NCI-H128 (cell line): Measurements from ENCODE around the gene TEKT1.
"Not testable (repeated sequence)": the region's sequence is repeated elsewhere in the genome, so short reads cannot be mapped to it uniquely, and the experiment has no call there.

Source experiments
- DNase-seq: peaks from one replicate; lab custom pipeline; 2025; ENCODE audit not compliant: unreplicated experiment; lab: John Stamatoyannopoulos, UW

The TEKT1 gene

DNA sequence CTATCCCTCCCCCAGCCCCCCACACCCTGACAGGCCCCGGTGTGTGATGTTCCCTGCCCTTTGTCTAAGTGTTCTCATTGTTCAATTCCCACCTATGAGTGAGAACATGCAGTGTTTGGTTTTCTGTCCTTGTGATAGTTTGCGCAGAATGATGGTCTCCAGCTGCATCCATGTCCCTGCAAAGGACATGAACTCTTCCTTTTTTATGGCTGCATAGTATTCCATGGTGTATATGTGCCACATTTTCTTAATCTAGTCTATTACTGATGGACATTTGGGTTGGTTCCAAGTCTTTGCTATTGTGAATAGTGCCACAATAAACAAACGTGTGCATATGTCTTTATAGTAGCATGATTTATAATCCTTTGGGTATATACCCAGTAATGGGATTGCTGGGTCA lies 15.2 kb downstream of the TEKT1 start:
- DNase-seq: not testable (repeated sequence)

DNA sequence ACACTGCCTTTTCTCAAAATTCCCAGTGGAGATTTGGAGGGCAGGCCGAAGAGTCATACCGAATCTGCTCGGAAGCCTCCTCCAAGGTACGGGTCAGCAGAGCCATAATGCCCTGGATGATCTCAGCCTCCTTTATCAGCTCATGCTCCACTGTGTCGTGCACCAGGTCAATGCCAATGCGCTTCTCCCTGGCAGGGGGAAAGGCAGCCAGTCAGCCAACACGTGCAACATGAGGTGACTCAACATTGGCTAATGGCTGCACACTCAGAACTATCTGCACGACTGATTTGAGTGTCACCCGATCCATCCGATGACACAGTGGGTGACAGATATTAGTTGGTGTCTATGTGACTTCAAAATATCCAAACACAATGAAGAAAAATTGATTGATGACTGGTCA lies 15.8 kb downstream of the TEKT1 start:
- no peak for DNase-seq

DNA sequence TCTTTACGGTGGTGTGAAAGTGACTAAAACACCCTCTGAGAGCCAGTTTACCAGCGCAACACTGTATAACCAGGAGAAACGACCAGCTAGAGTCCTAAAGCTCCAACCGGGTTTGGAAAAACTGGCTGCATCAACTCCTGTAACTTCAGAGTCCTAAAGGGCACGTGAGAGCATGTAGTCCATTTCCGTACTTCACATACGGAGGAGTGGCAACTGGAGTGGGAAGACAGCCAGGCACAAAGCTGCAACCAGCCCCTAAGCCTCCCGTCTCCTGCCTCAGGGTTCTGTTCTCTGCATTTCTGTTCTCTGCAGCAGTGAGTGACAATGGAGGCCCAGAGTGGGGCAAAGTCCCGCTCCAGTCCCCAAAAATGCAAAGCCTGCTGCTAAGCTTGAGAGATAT lies 19.2 kb downstream of the TEKT1 start:
- no peak for DNase-seq

DNA sequence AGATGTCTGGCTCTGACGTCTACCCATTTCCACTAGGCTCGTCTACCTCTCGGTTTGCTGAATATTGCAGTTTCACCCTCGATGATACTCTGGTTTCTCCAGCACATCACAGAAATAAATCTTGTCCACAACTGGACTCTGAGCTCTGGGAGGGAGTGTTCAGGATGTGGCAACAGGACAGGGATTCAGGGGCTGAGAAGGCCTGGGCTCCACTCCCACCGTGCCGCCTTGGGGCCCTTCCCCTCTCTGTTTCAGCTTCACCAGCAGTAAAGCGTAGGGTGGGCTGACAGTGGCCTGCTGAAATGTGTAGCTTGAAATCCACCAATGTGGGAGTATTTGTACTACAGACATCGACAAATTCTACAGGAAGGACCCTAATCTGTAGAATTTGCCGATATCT lies 20.0 kb downstream of the TEKT1 start:
- DNase-seq: no peak

DNA sequence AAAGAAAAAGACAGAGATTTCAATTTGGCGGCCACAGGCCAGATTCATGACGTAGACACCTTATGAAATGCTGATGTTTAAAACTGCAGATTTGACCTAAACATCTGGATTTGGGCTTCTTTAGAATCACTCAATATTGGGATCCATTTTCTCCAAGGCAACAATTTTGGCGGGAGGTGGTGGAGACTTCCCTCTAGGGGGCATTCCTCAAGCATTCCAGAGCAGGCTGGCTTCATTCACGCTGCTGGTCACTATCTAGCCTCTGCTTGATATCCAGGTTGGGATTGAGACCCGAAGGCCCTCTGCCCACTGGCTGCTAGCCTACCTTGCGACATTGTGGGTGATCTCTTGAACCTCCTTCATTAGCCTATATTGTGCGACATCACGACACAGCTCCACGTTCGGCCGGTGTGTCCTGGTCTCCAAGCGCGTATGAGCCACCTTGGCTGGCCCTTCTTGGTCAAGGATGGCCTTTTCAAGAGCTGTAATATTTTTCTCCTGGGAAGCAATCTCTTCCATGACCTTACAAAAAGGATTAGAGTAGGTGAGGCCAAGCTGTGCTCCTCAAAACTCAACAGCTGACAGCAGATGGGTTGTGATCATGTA lies 31.0 kb downstream of the TEKT1 start:
- DNase-seq: no peak

DNA sequence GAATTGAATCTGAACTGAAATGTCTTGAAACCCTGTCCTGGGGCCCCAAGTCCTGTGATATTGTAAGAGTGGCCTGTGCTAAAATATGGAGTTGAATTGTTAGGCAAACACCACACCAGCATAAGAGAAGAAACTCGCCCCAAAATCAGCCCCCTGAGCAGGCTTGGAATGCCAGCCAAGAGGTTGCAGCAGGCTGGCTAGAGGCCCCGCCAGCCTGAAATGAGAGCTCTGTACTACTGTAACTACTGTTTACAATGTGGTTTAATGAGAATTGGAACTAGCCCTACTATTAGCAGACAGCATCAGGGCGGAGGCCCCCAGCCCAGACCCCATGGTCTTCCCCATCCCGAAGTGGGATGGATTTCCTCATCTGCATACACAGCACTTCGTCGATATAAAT lies 31.8 kb downstream of the TEKT1 start:
- no peak for DNase-seq

DNA sequence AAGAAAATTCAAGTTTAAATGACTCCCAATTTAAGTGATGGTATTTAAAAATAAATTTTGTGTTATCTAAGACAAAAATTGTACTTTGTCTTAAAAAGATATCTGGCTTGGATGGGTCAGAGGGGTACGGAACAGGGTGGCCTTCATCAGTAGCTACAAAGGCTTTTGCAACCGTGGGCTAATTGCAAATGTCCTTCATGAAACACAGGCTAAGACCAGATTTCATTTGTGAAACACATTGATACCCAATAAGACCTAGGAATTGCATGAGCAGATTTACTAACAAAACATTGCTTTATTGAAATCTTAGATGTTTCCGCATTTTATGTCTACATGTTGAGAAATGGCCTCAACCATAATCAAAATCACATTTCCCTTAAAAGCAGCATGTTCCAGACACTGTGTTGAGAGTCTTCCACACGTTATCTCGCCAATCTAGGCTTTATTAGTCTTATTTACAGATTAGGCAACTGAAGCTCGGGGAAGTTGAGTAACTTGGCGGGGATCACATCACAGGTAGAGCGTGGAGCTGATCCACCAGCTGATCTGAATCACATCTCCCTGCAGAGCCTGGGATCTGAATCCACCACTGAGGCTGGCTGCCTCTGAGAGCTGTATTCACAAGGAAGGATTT lies 33.7 kb downstream of the TEKT1 start:
- DNase-seq: no peak

DNA sequence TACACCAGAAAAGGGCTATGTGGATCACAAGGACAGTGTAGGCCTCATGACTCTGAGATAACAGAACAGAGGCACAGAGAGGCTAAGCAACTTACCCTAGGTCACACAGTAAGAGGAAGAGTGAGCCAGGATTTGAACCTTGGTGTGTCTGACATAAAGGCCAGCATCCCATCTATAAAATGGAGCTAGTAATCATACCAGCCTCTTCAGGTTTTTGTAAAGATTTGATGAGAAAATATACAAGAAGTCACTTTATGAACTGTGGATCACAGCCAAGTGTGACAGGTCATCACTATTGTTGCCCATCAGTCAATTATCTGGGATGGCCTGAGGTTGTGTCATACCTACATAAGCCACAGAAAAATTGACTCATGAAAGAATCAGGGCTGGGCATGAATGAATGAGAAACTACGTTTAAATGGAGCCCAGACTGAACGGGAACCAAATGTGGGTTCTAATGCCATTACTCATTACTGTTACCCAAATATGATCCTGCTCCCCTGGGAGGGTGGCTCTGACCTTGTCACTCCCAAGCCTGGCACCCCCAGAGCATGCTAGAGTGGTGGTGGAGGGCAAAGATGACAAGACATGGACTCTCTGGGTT lies 34.5 kb downstream of the TEKT1 start:
- DNase-seq: no peak

DNA sequence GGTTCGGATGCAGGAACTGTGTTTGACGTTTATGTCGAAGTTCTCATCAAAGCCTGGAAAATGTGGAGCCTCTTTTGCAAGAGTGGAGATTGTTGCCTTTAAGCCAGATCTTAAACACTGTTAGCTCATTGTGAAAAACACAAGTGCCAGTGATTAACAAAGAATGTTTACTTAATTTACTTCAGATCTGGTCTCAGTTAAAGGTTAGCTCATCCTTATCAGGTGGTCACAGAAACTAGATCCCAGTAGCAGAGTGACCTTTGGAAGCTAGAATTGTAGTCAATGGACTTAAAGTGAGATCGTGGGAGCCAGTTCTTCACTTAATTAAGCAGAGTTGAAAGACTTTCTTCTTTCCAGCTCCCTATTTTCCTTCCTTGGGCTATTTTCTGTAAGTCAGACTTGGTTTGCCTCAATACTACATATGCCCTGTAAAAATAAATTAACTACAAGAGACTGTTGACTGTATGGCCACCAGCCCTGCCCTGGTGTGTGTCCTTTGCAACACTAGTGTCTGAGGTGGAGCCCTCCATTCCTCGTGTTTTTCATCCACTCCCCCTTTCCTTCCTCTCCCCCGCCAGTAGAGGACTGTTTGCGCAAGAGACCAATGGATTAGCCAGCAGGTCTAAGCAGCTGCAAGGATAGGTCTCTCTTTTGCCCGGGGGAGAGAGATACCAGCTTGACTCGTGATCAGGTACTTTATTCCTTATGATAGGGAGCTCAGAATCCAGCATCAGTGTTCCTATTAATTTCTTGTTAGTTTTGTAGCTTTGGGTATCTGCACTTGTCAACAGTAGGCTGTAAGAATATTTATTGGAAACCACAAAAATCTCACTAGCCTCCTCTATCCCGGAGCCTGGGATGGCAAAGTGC lies 35.3 kb downstream of the TEKT1 start:
- no peak for DNase-seq

DNA sequence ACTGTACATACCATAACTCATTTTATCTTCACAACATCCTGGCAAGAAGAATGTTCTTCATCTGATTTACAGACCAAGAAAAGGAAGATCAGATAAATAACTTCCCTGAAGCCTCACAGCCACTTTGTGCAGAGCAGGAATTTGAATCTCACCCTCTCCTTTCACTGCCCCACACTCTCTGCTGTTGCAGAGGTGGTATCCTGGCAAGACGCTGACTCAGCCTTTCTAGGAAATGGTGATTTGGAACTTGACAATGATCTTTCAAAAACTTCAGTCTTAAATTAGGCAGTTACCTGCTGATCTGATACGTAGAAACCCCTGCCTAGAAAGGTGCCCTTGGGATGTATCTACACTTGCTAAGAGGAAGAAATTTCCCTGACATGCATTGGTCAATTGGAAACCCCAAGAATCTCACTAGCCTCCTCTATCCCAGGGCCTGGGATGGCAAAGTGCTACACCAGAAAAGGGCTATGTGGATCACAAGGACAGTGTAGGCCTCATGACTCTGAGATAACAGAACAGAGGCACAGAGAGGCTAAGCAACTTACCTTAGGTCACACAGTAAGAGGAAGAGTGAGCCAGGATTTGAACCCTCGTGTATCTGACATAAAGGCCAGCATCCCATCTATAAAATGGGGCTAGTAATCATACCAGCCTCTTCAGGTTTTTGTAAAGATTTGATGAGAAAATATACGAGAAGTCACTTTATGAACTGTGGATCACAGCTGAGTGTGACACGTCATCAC lies 37.6 kb downstream of the TEKT1 start:
- no peak for DNase-seq

DNA sequence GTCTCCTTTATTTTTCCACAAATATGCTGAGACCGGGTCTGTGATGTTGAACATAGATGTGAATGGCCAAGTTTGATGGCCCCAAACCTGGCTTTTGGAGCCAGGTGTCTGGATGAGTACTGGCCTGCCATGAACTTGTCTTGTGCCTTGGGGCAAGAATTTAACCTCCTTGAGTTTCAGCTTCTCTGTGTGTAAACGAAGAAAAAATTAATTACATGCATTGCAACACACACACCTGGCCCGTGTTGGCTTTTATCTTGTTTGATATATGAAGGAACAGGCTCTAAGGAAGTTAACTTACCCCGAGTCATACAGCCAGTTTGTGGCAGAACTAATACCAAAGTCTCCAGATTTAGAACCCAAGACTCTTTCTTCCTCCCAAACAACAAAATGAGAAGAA lies 42.4 kb downstream of the TEKT1 start:
- DNase-seq: no peak

DNA sequence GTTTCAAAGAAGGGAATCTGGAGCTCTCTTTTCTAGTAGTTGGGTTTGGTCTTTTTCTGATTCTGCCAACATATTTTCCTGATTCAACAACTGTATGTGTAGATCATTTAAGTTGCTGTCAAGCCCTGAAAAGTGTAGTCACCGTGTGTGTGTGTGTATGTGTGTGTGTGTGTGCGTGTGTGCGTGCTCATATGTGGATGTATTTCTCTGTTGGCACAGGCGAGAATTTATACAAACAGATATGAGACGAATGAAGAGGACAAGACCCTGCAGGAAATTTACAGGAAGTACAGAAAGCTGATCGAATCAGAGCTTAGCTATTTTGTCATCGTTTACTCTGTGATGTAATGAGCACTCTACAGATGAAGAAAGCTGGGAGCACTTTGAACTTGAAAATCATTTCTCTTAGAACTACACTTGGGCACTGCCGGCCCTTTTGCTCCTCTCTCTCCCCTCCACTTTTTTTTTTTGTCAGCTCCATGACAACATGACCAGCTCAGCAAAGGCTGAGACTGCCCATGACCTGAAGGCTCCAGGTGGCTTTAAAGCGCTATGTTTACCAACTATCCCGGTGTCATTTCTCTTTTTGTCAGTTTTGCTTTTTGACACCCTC lies 44.3 kb downstream of the TEKT1 start:
- no peak for DNase-seq

DNA sequence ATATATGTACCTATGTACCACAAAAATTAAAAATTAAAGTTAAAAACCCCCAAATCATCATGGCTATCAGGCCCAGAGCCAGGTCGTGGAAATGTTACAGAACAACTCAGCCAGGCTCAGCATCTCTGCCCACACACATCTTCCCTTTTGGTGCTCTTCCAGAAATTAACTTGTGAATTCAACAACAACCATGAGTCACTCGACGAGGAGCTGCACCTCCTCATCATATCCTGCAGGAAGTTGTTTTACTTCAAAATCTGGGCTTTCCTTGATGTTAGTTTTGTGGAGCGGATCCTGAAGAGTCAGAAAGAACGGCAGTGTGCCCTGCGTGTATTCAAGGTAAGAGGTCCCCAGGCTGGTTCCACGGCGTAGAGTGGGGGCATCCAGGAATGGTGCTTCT lies 44.9 kb downstream of the TEKT1 start:
- DNase-seq: no peak

DNA sequence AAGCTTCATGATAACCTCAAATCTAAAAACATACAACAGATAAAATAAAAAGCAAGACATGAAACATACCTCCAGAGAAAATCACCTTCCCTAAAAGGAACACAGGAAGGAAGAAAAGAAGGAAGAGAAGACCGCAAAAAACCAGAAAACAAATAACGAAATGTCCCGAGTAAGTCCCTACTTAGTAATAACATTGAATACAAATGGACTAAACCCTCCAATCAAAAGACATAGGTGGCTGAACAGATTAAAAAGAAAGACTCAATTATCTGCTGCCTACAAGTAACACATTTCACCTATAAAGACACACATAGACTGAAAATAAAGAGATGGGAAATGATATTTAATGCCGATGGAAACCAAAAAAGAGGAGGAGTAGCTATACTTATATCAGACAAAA lies 49.3 kb downstream of the TEKT1 start:
- no peak for DNase-seq

DNA sequence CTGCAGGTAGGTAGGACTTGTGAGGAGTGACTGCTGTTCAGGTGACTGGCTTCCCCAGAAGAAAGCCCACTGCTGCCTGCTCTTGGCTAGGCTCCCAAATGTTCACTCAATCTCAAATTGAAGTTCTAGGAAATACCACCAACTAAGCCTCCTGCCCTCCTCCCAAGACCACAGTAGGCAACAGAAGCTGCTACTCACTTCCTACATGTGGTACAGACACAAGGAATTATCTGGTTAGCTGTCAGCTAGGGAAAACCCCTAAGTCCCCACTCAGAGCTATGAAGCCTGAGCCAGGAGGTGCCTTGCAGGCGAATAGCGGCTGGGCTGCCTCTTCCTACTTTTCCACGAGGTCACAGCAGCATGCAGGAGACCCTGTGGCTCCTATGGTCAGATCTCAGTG lies 50.6 kb downstream of the TEKT1 start:
- DNase-seq: no peak

DNA sequence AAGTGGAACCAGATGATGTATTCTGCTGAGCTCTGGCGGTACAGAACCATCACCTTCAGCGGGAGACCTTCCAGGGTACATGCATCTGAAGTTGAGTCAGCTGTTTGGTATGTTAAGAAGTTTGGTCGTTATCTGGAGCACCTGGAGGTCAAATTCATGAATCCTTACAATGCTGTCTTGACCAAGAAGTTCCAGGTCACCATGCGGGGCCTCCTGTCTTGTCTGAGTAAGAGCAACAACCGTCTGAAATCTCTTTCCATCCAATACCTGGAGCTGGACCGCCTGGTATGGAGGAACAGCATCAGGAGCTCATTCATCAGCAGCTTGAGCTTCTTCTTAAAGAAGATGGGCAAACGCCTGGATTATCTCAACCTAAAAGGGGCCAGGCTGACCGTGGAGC lies 51.5 kb downstream of the TEKT1 start:
- no peak for DNase-seq

DNA sequence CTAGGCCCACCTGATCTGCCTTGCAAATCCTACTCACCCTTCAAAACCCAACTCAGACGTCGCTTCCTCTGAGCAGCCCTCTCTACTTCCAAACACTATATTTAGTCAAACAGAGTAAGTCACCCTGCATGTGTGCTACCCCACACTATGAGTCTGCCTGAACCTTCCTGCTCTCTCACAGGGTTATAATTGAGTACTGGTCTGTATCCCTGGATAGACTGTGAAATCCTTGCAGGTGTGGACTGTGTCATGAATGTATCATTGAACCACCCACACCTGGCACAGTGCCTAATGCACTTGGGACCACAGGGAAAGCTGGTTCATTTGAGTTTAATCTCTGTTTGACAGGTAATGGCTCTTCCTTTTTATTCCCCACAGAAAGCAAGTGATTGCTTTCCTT lies 52.1 kb downstream of the TEKT1 start:
- DNase-seq: no peak

DNA sequence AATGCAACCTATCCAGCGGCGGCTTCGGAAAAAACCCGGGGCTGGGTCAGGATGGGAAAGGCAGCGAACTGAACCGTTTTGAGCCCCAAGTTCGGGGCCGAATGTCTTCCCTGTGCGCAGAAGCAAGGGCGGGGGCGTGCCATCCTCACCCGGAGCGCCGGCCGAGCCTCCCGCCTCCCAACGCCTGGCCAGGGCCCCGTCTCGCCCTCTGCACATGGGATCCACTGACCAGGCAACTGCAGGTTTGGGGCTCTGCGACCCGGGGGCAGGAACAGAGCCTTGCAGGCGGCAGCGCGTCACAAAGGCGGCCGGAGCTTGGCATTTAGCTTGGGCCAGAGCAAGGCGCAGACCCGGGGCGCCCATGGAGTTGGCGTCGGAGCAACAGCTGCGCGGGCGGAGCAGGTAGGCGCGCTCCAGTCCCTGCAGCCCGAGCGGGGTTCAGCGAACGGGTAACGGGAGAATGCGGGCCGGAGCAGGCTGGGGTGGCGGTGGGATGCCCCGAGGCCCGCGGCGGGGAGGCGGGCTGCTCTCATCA lies 55.6 kb downstream of the TEKT1 start, which contains the start of gene FBXO39:
Gene FBXO39 (plus strand): TSS at position 345 of the 535 bp plus-strand sequence. CDS start 3,654 bp downstream, outside the sequence.
- DNase-seq: no peak

DNA sequence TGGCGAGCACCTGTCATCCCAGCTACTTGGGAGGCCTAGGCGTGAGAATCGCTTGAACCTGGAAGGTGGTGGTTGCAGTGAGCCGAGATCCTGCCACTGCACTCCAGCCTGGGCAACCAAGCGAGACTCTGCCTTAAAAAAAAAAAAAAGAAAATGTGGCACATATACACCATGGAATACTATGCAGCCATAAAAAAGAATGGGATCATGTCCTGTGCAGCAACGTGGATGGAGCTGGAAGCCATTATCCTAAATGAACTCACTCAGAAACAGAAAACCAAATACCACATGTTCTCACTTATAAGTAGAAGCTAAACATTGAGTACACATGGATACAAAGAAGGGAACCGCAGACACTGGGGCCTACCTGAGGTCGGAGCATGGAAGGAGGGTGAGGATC lies 56.6 kb downstream of the TEKT1 start:
- not testable (repeated sequence) for DNase-seq

DNA sequence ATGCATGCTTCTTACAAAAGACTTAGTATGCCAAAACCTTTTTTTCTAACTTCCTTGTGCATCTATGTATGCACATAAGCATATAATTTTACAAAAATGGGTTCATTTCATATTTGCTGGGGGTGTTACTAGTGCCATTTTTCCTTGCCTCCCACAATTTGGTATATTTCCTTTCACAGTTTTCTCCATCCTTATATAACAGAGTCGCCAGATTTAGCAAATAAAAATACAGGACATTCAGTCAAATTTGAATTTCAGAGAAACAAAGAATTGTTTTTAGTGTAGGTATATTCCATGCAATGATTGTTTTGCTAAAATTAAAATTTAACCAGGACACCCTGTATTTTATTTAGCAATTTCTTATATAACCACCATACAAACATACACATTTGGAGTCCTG lies 59.5 kb downstream of the TEKT1 start:
- no peak for DNase-seq
